GM21576 (cell line): ENCODE data around the gene PFDN2.

Experiments
- ATAC-seq: cut with Tn5 transposase; IDR thresholded peaks from one replicate; pipeline ENCODE4 v1.9.1; 2021; ENCODE audit warnings: mild to moderate bottlenecking, moderate library complexity; ENCODE audit not compliant: unreplicated experiment

The PFDN2 gene

GRCh38 chr1:161061419-161061818 is 56.4 kb downstream of the PFDN2 start:
- ATAC-seq: no peak

GRCh38 chr1:161059293-161059692 is 58.5 kb downstream of the PFDN2 start:
- no peak for ATAC-seq

- no peak for ATAC-seq
These were observed 63.0 kb downstream of the PFDN2 start for GRCh38 chr1:161054805-161055204.

GRCh38 chr1:161054232-161054631 is 63.6 kb downstream of the PFDN2 start:
- no peak for ATAC-seq

- no peak for ATAC-seq
These were observed 64.9 kb downstream of the PFDN2 start for GRCh38 chr1:161052899-161053298.

GRCh38 chr1:161051219-161051618 is 66.6 kb downstream of the PFDN2 start:
- no peak for ATAC-seq
